Gastrocnemius medialis (tissue), 4 donors: ENCODE measurements around the gene SPIRE1. TPM values are rescaled to one million over a fixed set of nuclear protein-coding genes. Genes with fewer than 3 reads are reported as not detected.

Experiments used
- ATAC-seq, 2 donors: fragments of 150-250 bp; one replicate each; pipeline ENCODE4 v1.9.1; 2016
- DNase-seq, 2 donors: peaks; one replicate each; pipeline ENCODE4 v3.0.0-alpha.2; 2019
- H3K27ac ChIP-seq, 4 donors: fragments of 200-600 bp; sonication (generic); 1 replicate in 1 of 4; 2 replicates in 3 of 4; pipeline ENCODE4 v1.5.1; 2016 to 2018; ENCODE audit warnings: mild to moderate bottlenecking in 2 of 4, moderate library complexity in 1 of 4
- H3K27me3 ChIP-seq, 3 donors: fragments of 200-600 bp; sonication (generic) in 2 of 3; 1 replicate in 1 of 3; 2 replicates in 2 of 3; pipeline versions ENCODE4 v1.5.1 to v1.6.0; 2016 to 2019; ENCODE audit warnings: mild to moderate bottlenecking in 1 of 3, moderate library complexity in 1 of 3
- H3K36me3 ChIP-seq, 2 donors: fragments of 200-600 bp; sonication (generic) in 1 of 2; one replicate each; pipeline ENCODE4 v1.5.1; 2017 to 2018
- H3K4me1 ChIP-seq, 2 donors: fragments of 200-600 bp; sonication (generic) in 1 of 2; one replicate each; pipeline ENCODE4 v1.5.1; 2016 to 2017; ENCODE audit warnings: mild to moderate bottlenecking in 2 of 2
- H3K4me3 ChIP-seq, 4 donors: fragments of 200-600 bp; sonication (generic) in 3 of 4; 1 replicate in 1 of 4; 2 replicates in 3 of 4; pipeline ENCODE4 v1.5.1; 2016 to 2019; ENCODE audit warnings: mild to moderate bottlenecking in 2 of 4
- H3K9me3 ChIP-seq, 3 donors: fragments of 200-600 bp; sonication (generic) in 2 of 3; 1 replicate in 1 of 3; 2 replicates in 2 of 3; pipeline ENCODE4 v1.5.1; 2016 to 2019
- POLR2A ChIP-seq, 2 donors: fragments of 450-650 bp; IDR thresholded peaks; one replicate each; pipeline ENCODE4 v1.6.1; 2017; ENCODE audit warnings: antibody characterized with exemption in 2 of 2, mild to moderate bottlenecking in 2 of 2, moderate library complexity in 2 of 2
- in situ Hi-C, 4 donors: fragments of 200-750 bp; cut with MboI; loops; one replicate each; pipeline versions ENCODE4 v1.15.0 to v1.8.0; 2017; ENCODE audit warnings: low sequenced_read_pairs in 4 of 4
- intact Hi-C: fragments of 100-400 bp; cut with DNase I; formaldehyde crosslinking; loops from one replicate; pipeline ENCODE4 v1.15.1; 2023; ENCODE audit warnings: low total_unique reads
- total RNA-seq, 4 donors: library from RNA; depleted of rRNA; stranded (reverse); fragments of >200 nt; gene quantifications; one replicate each; pipeline versions ENCODE4 v1.1.0 to v1.2.3, GENCODE V29; 2016
- TF ChIP-seq, protein P1 (sequence below), 5 experiments: fragments of 450-650 bp in 3 of 5; fragments of 200-600 bp in 2 of 5; sonication (generic) in 2 of 5; IDR thresholded peaks in 4 of 5; conservative IDR thresholded peaks in 1 of 5; 1 replicate in 4 of 5; 2 replicates in 1 of 5; pipeline ENCODE4 v1.5.1; 2016 to 2019; ENCODE audit warnings: antibody characterized with exemption in 5 of 5, mild to moderate bottlenecking in 3 of 5, moderate library complexity in 3 of 5

Gene SPIRE1
- total RNA-seq, 4 donors from 2014 or later = 48.3 to 82.7 (median 55.1) TPM

DNA sequence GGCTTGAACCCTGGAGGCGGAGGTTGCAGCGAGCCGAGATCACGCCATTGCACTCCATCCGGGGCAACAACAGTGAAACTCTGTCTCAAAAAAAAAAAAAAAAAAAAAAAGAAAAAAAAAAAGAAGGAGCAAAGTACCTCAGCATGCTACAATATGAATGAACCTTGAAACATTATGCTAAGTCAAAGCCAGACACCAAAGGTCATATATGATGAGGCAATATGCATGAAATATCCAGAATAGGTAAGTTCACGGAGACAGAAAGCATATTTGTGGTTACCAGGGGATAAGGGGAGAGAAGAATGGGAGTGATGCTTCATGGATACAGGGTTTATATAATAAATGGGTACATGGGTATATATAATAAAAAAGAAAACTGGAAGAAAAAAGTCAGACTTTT is 156.9 kb downstream of the SPIRE1 start:
- intact Hi-C loops (no loop called here), in situ Hi-C loops (no loop called here)
- H3K27me3 ChIP-seq = no peaks in the 10 kb centered on the region
- no peaks in the 10 kb centered on the region for H3K4me1 ChIP-seq
- no peak for DNase-seq
- H3K27ac ChIP-seq = no peak overlapping the region
- no peak overlapping the region for H3K4me3 ChIP-seq
- H3K36me3 ChIP-seq = no peaks in the 10 kb centered on the region
- TF ChIP-seq, protein P1, sequence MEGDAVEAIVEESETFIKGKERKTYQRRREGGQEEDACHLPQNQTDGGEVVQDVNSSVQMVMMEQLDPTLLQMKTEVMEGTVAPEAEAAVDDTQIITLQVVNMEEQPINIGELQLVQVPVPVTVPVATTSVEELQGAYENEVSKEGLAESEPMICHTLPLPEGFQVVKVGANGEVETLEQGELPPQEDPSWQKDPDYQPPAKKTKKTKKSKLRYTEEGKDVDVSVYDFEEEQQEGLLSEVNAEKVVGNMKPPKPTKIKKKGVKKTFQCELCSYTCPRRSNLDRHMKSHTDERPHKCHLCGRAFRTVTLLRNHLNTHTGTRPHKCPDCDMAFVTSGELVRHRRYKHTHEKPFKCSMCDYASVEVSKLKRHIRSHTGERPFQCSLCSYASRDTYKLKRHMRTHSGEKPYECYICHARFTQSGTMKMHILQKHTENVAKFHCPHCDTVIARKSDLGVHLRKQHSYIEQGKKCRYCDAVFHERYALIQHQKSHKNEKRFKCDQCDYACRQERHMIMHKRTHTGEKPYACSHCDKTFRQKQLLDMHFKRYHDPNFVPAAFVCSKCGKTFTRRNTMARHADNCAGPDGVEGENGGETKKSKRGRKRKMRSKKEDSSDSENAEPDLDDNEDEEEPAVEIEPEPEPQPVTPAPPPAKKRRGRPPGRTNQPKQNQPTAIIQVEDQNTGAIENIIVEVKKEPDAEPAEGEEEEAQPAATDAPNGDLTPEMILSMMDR (IDR thresholded peaks at IDR 0.05 in 4 of 5, conservative IDR thresholded peaks at IDR 0.05 in 1 of 5) = no peak
- TF ChIP-seq POLR2A (IDR thresholded peaks at IDR 0.05) = no peak
- no peaks in the 10 kb centered on the region for H3K9me3 ChIP-seq
- no peak for ATAC-seq

DNA sequence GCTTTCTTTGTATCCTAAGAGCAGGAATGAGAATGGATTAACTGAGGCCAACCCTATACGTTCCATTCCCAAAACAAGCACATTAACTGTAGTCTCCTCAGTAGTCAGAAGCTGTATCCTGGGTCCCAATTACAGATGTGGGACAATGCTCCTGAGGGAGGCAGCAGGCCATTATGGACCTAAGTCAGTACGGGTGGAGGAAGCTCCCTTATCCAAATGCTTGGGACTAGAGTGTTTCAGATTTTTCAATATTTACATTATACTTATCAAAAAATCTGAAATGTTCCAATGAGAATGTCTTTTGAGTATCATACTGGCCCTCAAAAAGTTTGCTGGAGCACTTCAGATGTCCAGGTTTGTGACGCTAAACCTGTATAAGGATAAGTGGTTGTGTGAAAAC is 160.1 kb downstream of the SPIRE1 start:
- intact Hi-C loops (no loop called here), in situ Hi-C loops (no loop called here)
- no peak overlapping the region for H3K27ac ChIP-seq
- no peaks in the 10 kb centered on the region for H3K4me1 ChIP-seq
- H3K27me3 ChIP-seq = no peaks in the 10 kb centered on the region
- no peak for DNase-seq
- ATAC-seq = no peak
- H3K9me3 ChIP-seq = no peaks in the 10 kb centered on the region
- H3K36me3 ChIP-seq = peaks cover 0 to 1% of the 10 kb centered on the region in 2 donors
- TF ChIP-seq POLR2A (IDR thresholded peaks at IDR 0.05) = no peak
- TF ChIP-seq, protein P1 (IDR thresholded peaks at IDR 0.05 in 4 of 5, conservative IDR thresholded peaks at IDR 0.05 in 1 of 5) = no peak
- H3K4me3 ChIP-seq = no peak overlapping the region

DNA sequence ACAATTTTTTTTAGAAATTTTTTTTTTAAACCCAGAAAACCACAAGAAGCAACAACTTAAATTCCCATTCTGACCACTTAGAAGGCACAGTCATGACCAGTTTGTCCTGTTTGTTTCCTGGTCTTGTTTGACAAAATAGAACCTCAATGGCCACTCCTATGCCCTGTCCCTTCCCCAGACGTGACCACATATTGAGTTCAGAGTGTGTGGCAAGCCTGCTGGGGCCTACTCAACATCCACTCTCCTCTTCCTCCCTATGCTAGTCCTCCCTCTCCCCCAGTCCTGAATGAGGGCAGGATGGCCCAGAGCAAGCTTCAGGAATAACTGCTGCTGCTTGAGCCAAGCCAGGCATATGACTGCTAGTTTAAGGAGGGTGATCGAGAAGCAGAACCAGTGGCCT is 160.6 kb downstream of the SPIRE1 start:
- Histone ChIP-seq H3K9me3 (no peaks in the 10 kb centered on the region), H3K27ac (no peak overlapping the region), H3K36me3 (peaks cover 0 to 6% of the 10 kb centered on the region in 2 donors), H3K27me3 (no peaks in the 10 kb centered on the region), H3K4me3 (no peak overlapping the region), H3K4me1 (no peaks in the 10 kb centered on the region)
- intact Hi-C loops = no loop called here
- DNase-seq (no peak), ATAC-seq (no peak)
- in situ Hi-C loops = no loop called here
- no peak for TF ChIP-seq POLR2A (IDR thresholded peaks at IDR 0.05)
- TF ChIP-seq, protein P1 (IDR thresholded peaks at IDR 0.05 in 4 of 5, conservative IDR thresholded peaks at IDR 0.05 in 1 of 5) = no peak

DNA sequence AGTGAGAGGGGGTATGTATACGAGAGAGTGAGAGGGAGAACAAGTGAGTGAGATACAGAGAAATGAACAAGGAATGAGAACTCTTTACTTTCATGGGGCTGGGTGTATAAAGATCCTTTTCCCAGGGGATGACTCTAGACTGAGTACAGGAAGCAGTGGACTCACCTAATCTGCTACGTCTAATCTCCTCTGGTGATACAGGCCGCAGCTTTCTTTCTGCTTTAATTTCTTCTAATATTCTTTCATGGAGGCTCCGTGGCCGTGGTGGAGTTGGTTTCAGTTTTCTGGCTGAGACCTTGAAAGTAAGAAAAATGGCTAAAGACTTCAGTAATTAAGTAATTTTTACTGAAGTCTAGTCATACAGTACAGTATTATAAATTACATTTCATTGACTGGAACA is 165.0 kb downstream of the SPIRE1 start:
- DNase-seq = no peak
- TF ChIP-seq POLR2A (IDR thresholded peaks at IDR 0.05) = no peak
- TF ChIP-seq, protein P1 (IDR thresholded peaks at IDR 0.05 in 4 of 5, conservative IDR thresholded peaks at IDR 0.05 in 1 of 5) = no peak
- H3K4me1 ChIP-seq = no peaks in the 10 kb centered on the region
- in situ Hi-C loops = no loop called here
- H3K27me3 ChIP-seq = no peaks in the 10 kb centered on the region
- H3K27ac ChIP-seq = no peak overlapping the region
- no peaks in the 10 kb centered on the region for H3K9me3 ChIP-seq
- intact Hi-C loops = no loop called here
- ATAC-seq = no peak
- peaks cover 4 to 19% of the 10 kb centered on the region in 2 donors for H3K36me3 ChIP-seq
- H3K4me3 ChIP-seq = no peak overlapping the region
